Measurements from ENCODE around the gene CCDC12. TPM values are rescaled to one million over a fixed set of nuclear protein-coding genes. Genes with fewer than 3 reads are reported as not detected.

The CCDC12 gene
- total RNA-seq, 2 donors from 2014 or later = 46.7 to 47.8 TPM

GRCh38 chr3:46944191-46944590 is 32.4 kb downstream of the CCDC12 start:
- H3K27ac Mint-ChIP-seq = peak overlapping the region; percentile 33
- H3K4me3 Mint-ChIP-seq = no peak overlapping the region
- no peaks in the 10 kb centered on the region for H3K27me3 ChIP-seq (ENCODE audit: control insufficient read depth, insufficient read depth, low read length, poor library complexity, severe bottlenecking)
- H3K4me1 ChIP-seq (ENCODE audit: control insufficient read depth, insufficient read depth, low read length) = peaks cover 47% of the 10 kb centered on the region
- WGBS, 2 experiments (ENCODE audit: insufficient coverage in 1 of 2, insufficient read length in 1 of 2) = 94 to 95% methylated on average over 3 to 8 of the region's 8 CpGs
- no peaks in the 10 kb centered on the region for H3K9me3 Mint-ChIP-seq
- peaks cover 28% of the 10 kb centered on the region for H3K36me3 Mint-ChIP-seq (ENCODE audit: low read depth)
- H3K36me3 ChIP-seq (ENCODE audit: control insufficient read depth, insufficient read depth, low read length) = peaks cover 41% of the 10 kb centered on the region
- no peak for DNase-seq
- H3K9me3 ChIP-seq (ENCODE audit: control insufficient read depth, low read length) = no peaks in the 10 kb centered on the region
- H3K4me1 Mint-ChIP-seq = peaks cover 87% of the 10 kb centered on the region
- H3K27ac ChIP-seq (ENCODE audit: low read depth, low read length) = no peak overlapping the region
- H3K4me3 ChIP-seq (ENCODE audit: low read length) = peak overlapping the region; percentile 29
- peak; percentile 31 for TF ChIP-seq CTCF (conservative IDR thresholded peaks at IDR 0.05)
- H3K27me3 Mint-ChIP-seq (ENCODE audit: insufficient read depth) = no peaks in the 10 kb centered on the region
- no peak overlapping the region for H3K9ac ChIP-seq (ENCODE audit: extremely low read depth, low read length, poor library complexity, severe bottlenecking)

- peak overlapping the region; percentile 79 for H3K27ac Mint-ChIP-seq
- H3K4me1 ChIP-seq (ENCODE audit: control insufficient read depth, insufficient read depth, low read length) = peaks cover 40% of the 10 kb centered on the region
- peak overlapping the region; percentile 25 for H3K4me3 Mint-ChIP-seq
- DNase-seq = no peak
- H3K36me3 Mint-ChIP-seq (ENCODE audit: low read depth) = peaks cover 33% of the 10 kb centered on the region
- H3K27me3 ChIP-seq (ENCODE audit: control insufficient read depth, insufficient read depth, low read length, poor library complexity, severe bottlenecking) = no peaks in the 10 kb centered on the region
- WGBS, 2 experiments (ENCODE audit: insufficient coverage in 1 of 2, insufficient read length in 1 of 2) = 90 to 94% methylated on average over 5 to 12 of the region's 12 CpGs
- no peaks in the 10 kb centered on the region for H3K9me3 Mint-ChIP-seq
- no peak overlapping the region for H3K9ac ChIP-seq (ENCODE audit: extremely low read depth, low read length, poor library complexity, severe bottlenecking)
- no peaks in the 10 kb centered on the region for H3K9me3 ChIP-seq (ENCODE audit: control insufficient read depth, low read length)
- no peak for TF ChIP-seq CTCF (conservative IDR thresholded peaks at IDR 0.05)
- peaks cover 81% of the 10 kb centered on the region for H3K4me1 Mint-ChIP-seq
- H3K36me3 ChIP-seq (ENCODE audit: control insufficient read depth, insufficient read depth, low read length) = peaks cover 47% of the 10 kb centered on the region
- peak overlapping the region; percentile 29 for H3K4me3 ChIP-seq (ENCODE audit: low read length)
- no peaks in the 10 kb centered on the region for H3K27me3 Mint-ChIP-seq (ENCODE audit: insufficient read depth)
- no peak overlapping the region for H3K27ac ChIP-seq (ENCODE audit: low read depth, low read length)
Measured at GRCh38 chr3:46943237-46944187, 33.0 kb downstream of the CCDC12 start.

GRCh38 chr3:46942481-46943236 is 33.9 kb downstream of the CCDC12 start:
- no peak overlapping the region for H3K27ac ChIP-seq (ENCODE audit: low read depth, low read length)
- WGBS, 2 experiments (ENCODE audit: insufficient coverage in 1 of 2, insufficient read length in 1 of 2) = 92 to 94% methylated on average over 7 to 12 of the region's 12 CpGs
- peaks cover 55% of the 10 kb centered on the region for H3K36me3 ChIP-seq (ENCODE audit: control insufficient read depth, insufficient read depth, low read length)
- TF ChIP-seq CTCF (conservative IDR thresholded peaks at IDR 0.05) = no peak
- H3K27ac Mint-ChIP-seq = peak overlapping the region; percentile 79
- H3K27me3 Mint-ChIP-seq (ENCODE audit: insufficient read depth) = no peaks in the 10 kb centered on the region
- DNase-seq = no peak
- peaks cover 37% of the 10 kb centered on the region for H3K36me3 Mint-ChIP-seq (ENCODE audit: low read depth)
- H3K9ac ChIP-seq (ENCODE audit: extremely low read depth, low read length, poor library complexity, severe bottlenecking) = no peak overlapping the region
- H3K4me3 Mint-ChIP-seq = peak overlapping the region; percentile 25
- H3K9me3 ChIP-seq (ENCODE audit: control insufficient read depth, low read length) = no peaks in the 10 kb centered on the region
- no peaks in the 10 kb centered on the region for H3K9me3 Mint-ChIP-seq
- no peak overlapping the region for H3K4me3 ChIP-seq (ENCODE audit: low read length)
- H3K4me1 ChIP-seq (ENCODE audit: control insufficient read depth, insufficient read depth, low read length) = peaks cover 34% of the 10 kb centered on the region
- peaks cover 73% of the 10 kb centered on the region for H3K4me1 Mint-ChIP-seq
- H3K27me3 ChIP-seq (ENCODE audit: control insufficient read depth, insufficient read depth, low read length, poor library complexity, severe bottlenecking) = no peaks in the 10 kb centered on the region
